ENCODE data around the gene SLC22A23. TPM values are rescaled to one million over a fixed set of nuclear protein-coding genes. Genes with fewer than 3 reads are reported as not detected.
A peak's percentile ranks its signal among the peaks of the same experiment; 100 is the strongest.

Gene SLC22A23
- total RNA-seq, 2 experiments from 2014 or later, result 13.4 to 13.6 TPM

- CTCF ChIA-PET, result no interaction called here
- Mint-ChIP-seq H3K4me3 (no peak overlapping the region), H3K4me1 (ENCODE audit: low read depth) (no peaks in the 10 kb centered on the region)
Measured at GRCh38 chr6:3304500-3305215, 152.2 kb downstream of the SLC22A23 start.

DNA sequence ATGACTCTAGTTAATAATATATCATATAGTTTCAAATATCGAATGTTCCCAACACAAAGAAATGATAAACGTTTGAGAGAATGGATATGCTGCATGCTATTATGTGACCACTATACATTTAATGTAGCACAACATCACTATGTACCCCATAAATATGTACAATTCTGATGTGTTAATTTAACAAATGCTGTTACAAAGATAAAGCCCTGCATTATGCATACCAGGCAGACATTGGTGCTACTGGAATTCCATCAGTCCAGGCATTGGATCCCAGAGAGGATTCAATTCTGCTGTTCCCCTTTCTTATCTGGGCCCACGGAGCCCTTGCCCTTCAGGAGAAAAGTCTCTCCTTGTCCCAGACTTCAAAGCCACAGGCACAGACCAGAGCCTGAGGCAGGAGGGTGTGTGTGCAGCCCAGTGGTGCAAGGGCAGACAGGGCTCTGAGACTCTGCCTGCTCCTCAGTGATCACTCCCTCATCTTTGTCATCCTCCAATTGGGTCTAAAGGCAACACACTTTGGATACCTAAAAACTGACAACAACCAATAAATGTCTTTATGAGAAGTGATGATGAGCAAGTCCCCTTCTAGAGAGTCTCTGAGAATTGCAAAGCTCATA, 152.9 kb downstream of the SLC22A23 start:
- DNase-seq, result no peak
- ChIA-PET POLR2A (no interaction called here), CTCF (no interaction called here)
- no peak for ATAC-seq (ENCODE audit: poor library complexity)
- no peaks in the 10 kb centered on the region for H3K4me1 ChIP-seq (ENCODE audit: insufficient read depth, low read length)
- H3K9me3 ChIP-seq (ENCODE audit: control insufficient read depth in 1 of 2, insufficient read depth in 1 of 2, low read length in 2 of 2), result peaks cover 0 to 6% of the 10 kb centered on the region in 2 experiments
- no peak overlapping the region for H3K27ac Mint-ChIP-seq
- H3K36me3 Mint-ChIP-seq (ENCODE audit: low read depth), result no peaks in the 10 kb centered on the region
- no peak for TF ChIP-seq CTCF (IDR thresholded peaks at IDR 0.05)
- peaks cover 4% of the 10 kb centered on the region for H3K27me3 Mint-ChIP-seq
- H3K27me3 ChIP-seq (ENCODE audit: control insufficient read depth in 1 of 2, insufficient read depth in 2 of 2, low read length in 2 of 2), result no peaks in the 10 kb centered on the region
- no peaks in the 10 kb centered on the region for H3K36me3 ChIP-seq (ENCODE audit: insufficient read depth, low read length)
- no peaks in the 10 kb centered on the region for H3K4me1 Mint-ChIP-seq (ENCODE audit: low read depth)
- H3K4me3 Mint-ChIP-seq, result no peak overlapping the region
- no peak overlapping the region for H3K4me3 ChIP-seq (ENCODE audit: low read length)
- H3K27ac ChIP-seq (ENCODE audit: low read depth in 1 of 2, low read length in 2 of 2), result no peak overlapping the region
- H3K9me3 Mint-ChIP-seq, result peaks cover 2% of the 10 kb centered on the region
- intact Hi-C loops (cut with DNase I, micrococcal nuclease), result no loop called here

More at GRCh38 chr6:3304500-3305215, 152.2 kb downstream of the SLC22A23 start:
- peak in 1 of 14 experiments; percentile 19 for DNase-seq
- no peaks in the 10 kb centered on the region for H3K36me3 Mint-ChIP-seq (ENCODE audit: low read depth)
- H3K36me3 ChIP-seq (ENCODE audit: insufficient read depth, low read length), result no peaks in the 10 kb centered on the region
- peaks cover 4% of the 10 kb centered on the region for H3K27me3 Mint-ChIP-seq
- ATAC-seq (ENCODE audit: poor library complexity), result no peak
- TF ChIP-seq CTCF (IDR thresholded peaks at IDR 0.05), result no peak
- peaks cover 0 to 6% of the 10 kb centered on the region in 2 experiments for H3K9me3 ChIP-seq (ENCODE audit: control insufficient read depth in 1 of 2, insufficient read depth in 1 of 2, low read length in 2 of 2)
- H3K9me3 Mint-ChIP-seq, result peaks cover 2% of the 10 kb centered on the region
- no peaks in the 10 kb centered on the region for H3K4me1 ChIP-seq (ENCODE audit: insufficient read depth, low read length)
- no peaks in the 10 kb centered on the region for H3K27me3 ChIP-seq (ENCODE audit: control insufficient read depth in 1 of 2, insufficient read depth in 2 of 2, low read length in 2 of 2)
- POLR2A ChIA-PET, result no interaction called here
- H3K27ac Mint-ChIP-seq, result no peak overlapping the region
- intact Hi-C loops (cut with DNase I, micrococcal nuclease), result no loop called here
- no peak overlapping the region for H3K4me3 ChIP-seq (ENCODE audit: low read length)
- H3K27ac ChIP-seq (ENCODE audit: low read depth in 1 of 2, low read length in 2 of 2), result no peak overlapping the region

DNA sequence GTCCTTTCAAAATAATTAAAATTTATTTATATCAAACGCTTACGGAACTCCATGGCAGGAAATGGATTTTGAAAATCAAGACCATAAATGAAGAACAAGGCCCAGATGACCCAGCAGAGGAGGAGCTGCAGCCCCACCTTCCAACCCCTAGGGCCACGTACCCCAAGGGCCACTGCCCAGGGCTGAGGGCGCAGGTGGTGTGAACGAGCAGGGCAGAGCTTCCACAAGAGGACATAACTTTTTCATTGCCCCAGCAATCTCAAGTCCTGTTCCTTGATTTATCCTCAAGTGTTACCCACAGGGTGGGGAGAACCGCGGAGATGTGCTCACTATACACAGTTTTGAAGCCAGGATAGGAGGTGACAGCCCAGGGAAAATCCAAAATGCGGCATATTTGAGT, 155.3 kb downstream of the SLC22A23 start:
- Mint-ChIP-seq H3K9me3 (peaks cover 2% of the 10 kb centered on the region), H3K4me1 (ENCODE audit: low read depth) (no peaks in the 10 kb centered on the region), H3K27me3 (peaks cover 4% of the 10 kb centered on the region), H3K27ac (no peak overlapping the region), H3K36me3 (ENCODE audit: low read depth) (no peaks in the 10 kb centered on the region), H3K4me3 (no peak overlapping the region)
- no peaks in the 10 kb centered on the region for H3K27me3 ChIP-seq (ENCODE audit: control insufficient read depth in 1 of 2, insufficient read depth in 2 of 2, low read length in 2 of 2)
- H3K9me3 ChIP-seq (ENCODE audit: control insufficient read depth in 1 of 2, insufficient read depth in 1 of 2, low read length in 2 of 2), result peaks cover 0 to 6% of the 10 kb centered on the region in 2 experiments
- CTCF ChIA-PET, result no interaction called here
- H3K27ac ChIP-seq (ENCODE audit: low read depth in 1 of 2, low read length in 2 of 2), result no peak overlapping the region
- no peaks in the 10 kb centered on the region for H3K4me1 ChIP-seq (ENCODE audit: insufficient read depth, low read length)
- no peak for TF ChIP-seq CTCF (IDR thresholded peaks at IDR 0.05)
- POLR2A ChIA-PET, result no interaction called here
- ATAC-seq (ENCODE audit: poor library complexity) (no peak), DNase-seq (no peak)
- no peaks in the 10 kb centered on the region for H3K36me3 ChIP-seq (ENCODE audit: insufficient read depth, low read length)
- intact Hi-C loops (cut with DNase I, micrococcal nuclease), result no loop called here
- no peak overlapping the region for H3K4me3 ChIP-seq (ENCODE audit: low read length)
